ENCODE measurements around the gene CD274.

DNA sequence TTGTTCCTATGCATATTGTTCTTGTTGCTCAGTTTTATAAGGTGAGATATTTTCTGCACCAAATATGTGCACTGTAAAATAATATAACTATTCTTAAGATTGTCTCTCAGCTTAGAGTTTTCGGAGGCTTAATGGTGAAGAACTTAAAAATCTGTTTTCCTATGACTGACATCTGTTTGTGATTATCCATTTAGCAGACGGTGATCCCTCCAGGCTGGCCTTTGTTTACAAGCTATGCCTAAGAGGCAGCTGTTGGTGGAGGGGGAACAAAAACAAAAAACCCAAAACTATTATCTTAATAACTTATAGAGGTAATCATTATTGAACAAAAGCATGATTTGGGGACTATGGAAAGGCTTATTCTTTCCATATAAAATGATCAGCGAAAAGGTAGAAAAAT is 60.6 kb downstream of the CD274 start:
- TF ChIP-seq, protein P1, sequence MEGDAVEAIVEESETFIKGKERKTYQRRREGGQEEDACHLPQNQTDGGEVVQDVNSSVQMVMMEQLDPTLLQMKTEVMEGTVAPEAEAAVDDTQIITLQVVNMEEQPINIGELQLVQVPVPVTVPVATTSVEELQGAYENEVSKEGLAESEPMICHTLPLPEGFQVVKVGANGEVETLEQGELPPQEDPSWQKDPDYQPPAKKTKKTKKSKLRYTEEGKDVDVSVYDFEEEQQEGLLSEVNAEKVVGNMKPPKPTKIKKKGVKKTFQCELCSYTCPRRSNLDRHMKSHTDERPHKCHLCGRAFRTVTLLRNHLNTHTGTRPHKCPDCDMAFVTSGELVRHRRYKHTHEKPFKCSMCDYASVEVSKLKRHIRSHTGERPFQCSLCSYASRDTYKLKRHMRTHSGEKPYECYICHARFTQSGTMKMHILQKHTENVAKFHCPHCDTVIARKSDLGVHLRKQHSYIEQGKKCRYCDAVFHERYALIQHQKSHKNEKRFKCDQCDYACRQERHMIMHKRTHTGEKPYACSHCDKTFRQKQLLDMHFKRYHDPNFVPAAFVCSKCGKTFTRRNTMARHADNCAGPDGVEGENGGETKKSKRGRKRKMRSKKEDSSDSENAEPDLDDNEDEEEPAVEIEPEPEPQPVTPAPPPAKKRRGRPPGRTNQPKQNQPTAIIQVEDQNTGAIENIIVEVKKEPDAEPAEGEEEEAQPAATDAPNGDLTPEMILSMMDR (conservative IDR thresholded peaks at IDR 0.05; ENCODE audit: low read length) = no peak
- no peak for TF ChIP-seq EZH2phosphoT487 (IDR thresholded peaks at IDR 0.05; ENCODE audit: borderline replicate concordance)
